GM12872 (cell line): Measurements from ENCODE around the gene CLEC16A.

Source experiments
- CTCF ChIP-seq: IDR thresholded peaks from 3 replicates; pipeline ENCODE4 v1.5.1; 2011; ENCODE audit warnings: low read depth, mild to moderate bottlenecking, low read length, moderate library complexity; ENCODE audit not compliant: insufficient read depth

CLEC16A gene

GRCh38 chr16:11179574-11179973, 235.2 kb downstream of the CLEC16A start:
- no peak for TF ChIP-seq CTCF

GRCh38 chr16:11180489-11180888, 236.1 kb downstream of the CLEC16A start:
- no peak for TF ChIP-seq CTCF

GRCh38 chr16:11181242-11181898, 237.0 kb downstream of the CLEC16A start:
- no peak for TF ChIP-seq CTCF

- TF ChIP-seq CTCF = no peak
These were observed 237.5 kb downstream of the CLEC16A start for GRCh38 chr16:11181899-11182279.

GRCh38 chr16:11182411-11182810, 238.0 kb downstream of the CLEC16A start:
- TF ChIP-seq CTCF = no peak

- peak; percentile 22; the same call in 1 of the 3 replicates for TF ChIP-seq CTCF
These were observed 238.9 kb downstream of the CLEC16A start for GRCh38 chr16:11183035-11183812.

- TF ChIP-seq CTCF = no peak
These were observed 239.6 kb downstream of the CLEC16A start for GRCh38 chr16:11183951-11184350.
